HepG2 (cell line): Measurements from ENCODE around the gene ATP13A5.

Experiments used
- CEBPB ChIP-seq: IDR thresholded peaks from 2 replicates; pipeline ENCODE4 v1.6.1; 2011; ENCODE audit warnings: low read depth, low read length, improper control_type of control experiment, borderline replicate concordance
- EZH2 ChIP-seq: conservative IDR thresholded peaks from 2 replicates; pipeline ENCODE4 v1.6.1; 2012; ENCODE audit warnings: mild to moderate bottlenecking, low read depth, low read length, moderate library complexity
- GTF2F1 ChIP-seq: fragments of 150-350 bp; IDR thresholded peaks from 2 replicates; pipeline ENCODE4 v1.6.1; 2014; ENCODE audit warnings: low read length
- JUND ChIP-seq: sonication (generic); formaldehyde crosslinking; IDR thresholded peaks from 2 replicates; pipeline ENCODE4 v1.8.0; 2022; ENCODE audit warnings: mild to moderate bottlenecking, missing genetic modification reagents
- POLR2A ChIP-seq, 2 experiments: IDR thresholded peaks; 2 replicates each; pipeline ENCODE4 v1.6.1; 2011; ENCODE audit warnings: low read depth in 2 of 2, low read length in 2 of 2, mild to moderate bottlenecking in 1 of 2, moderate library complexity in 1 of 2; ENCODE audit not compliant: insufficient read depth in 1 of 2
- RAD51 ChIP-seq: fragments of 450-650 bp; IDR thresholded peaks from 2 replicates; pipeline ENCODE4 v1.6.1; 2016; ENCODE audit warnings: borderline replicate concordance
- ZFP82 ChIP-seq: sonication (generic); formaldehyde crosslinking; IDR thresholded peaks from 2 replicates; pipeline ENCODE4 v1.5.1; 2020; ENCODE audit warnings: mild to moderate bottlenecking, missing genetic modification reagents, borderline replicate concordance
- TF ChIP-seq, protein P1 (sequence below): sonication (generic); formaldehyde crosslinking; IDR thresholded peaks from 2 replicates; pipeline ENCODE4 v1.4.0; 2020; ENCODE audit warnings: missing genetic modification reagents, borderline replicate concordance

DNA sequence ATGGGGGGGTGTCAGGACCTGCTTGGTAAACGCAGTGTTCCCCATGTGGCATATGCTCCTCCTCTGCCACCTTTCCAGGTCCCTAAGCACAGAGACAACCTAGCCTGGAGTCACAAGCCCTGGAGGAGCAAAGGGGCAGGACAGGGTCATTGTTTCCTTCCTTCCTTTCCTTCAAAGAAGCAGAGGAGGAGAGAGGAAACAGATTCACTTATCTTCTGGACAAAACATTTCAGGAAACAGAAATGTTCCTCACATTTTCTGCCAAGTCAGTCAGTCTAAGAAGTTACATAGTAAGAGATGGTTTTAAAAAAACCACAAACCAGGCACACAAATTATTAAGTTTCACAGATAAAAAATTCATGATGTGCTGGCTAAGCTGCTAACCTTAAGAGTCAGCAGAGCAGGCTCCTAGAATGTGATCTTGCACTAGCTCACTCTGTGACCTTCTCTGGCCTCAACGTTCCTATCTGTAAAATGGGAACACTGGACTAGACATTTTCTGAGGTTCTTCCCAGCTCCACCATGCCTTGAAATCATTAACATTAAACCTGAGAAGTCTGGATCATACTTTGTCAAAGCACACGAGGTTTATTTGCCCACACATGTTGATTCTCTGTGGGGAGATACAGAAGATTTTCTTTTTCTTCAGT, 47.9 kb downstream of the ATP13A5 start:
- no peak for TF ChIP-seq POLR2A (IDR thresholded peaks at IDR 0.05; ENCODE audit: insufficient read depth in 1 of 2, low read depth in 2 of 2, low read length in 2 of 2)
- TF ChIP-seq GTF2F1, result no peak
- no peak for TF ChIP-seq JUND
- TF ChIP-seq EZH2, result no peak
- no peak for TF ChIP-seq ZFP82 (CRISPR knock-in tag)
- TF ChIP-seq, protein P1, sequence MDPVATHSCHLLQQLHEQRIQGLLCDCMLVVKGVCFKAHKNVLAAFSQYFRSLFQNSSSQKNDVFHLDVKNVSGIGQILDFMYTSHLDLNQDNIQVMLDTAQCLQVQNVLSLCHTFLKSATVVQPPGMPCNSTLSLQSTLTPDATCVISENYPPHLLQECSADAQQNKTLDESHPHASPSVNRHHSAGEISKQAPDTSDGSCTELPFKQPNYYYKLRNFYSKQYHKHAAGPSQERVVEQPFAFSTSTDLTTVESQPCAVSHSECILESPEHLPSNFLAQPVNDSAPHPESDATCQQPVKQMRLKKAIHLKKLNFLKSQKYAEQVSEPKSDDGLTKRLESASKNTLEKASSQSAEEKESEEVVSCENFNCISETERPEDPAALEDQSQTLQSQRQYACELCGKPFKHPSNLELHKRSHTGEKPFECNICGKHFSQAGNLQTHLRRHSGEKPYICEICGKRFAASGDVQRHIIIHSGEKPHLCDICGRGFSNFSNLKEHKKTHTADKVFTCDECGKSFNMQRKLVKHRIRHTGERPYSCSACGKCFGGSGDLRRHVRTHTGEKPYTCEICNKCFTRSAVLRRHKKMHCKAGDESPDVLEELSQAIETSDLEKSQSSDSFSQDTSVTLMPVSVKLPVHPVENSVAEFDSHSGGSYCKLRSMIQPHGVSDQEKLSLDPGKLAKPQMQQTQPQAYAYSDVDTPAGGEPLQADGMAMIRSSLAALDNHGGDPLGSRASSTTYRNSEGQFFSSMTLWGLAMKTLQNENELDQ (CRISPR knock-in tag), result no peak
- no peak for TF ChIP-seq RAD51
- no peak for TF ChIP-seq CEBPB
